ENCODE results near the gene ZNF622.
"Not testable (repeated sequence)": the region's sequence is repeated elsewhere in the genome, so short reads cannot be mapped to it uniquely, and the experiment has no call there.

ZNF622 gene

DNA sequence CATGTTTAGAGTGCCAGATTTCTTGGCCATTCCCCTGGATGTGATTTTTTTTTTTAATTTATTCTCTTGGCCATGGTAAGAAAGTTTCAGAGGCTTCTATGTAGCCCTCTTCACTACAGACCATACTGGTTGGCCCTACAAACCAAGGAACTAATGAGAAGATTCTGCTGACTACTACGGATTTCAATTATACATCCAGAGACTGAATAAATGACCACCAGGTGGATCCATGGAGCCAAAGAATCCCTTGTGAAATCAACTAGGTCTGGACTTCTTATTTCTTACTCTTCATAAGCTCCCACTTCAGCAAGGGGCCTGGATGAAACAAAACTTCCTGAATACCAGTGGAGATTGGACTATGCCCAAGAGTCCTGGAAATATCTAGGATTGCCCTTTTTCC, 27.6 kb downstream of the ZNF622 start:
- no peak overlapping the region for H2AFZ ChIP-seq (ENCODE audit: low read depth, low read length)
- H3K27me3 ChIP-seq (ENCODE audit: low read depth, low read length), result no peaks in the 10 kb centered on the region
- no peak for TF ChIP-seq CTCF (IDR thresholded peaks at IDR 0.05; ENCODE audit: low read depth, low read length)
- no peak for TF ChIP-seq EZH2phosphoT487 (IDR thresholded peaks at IDR 0.05; ENCODE audit: low read depth)

DNA sequence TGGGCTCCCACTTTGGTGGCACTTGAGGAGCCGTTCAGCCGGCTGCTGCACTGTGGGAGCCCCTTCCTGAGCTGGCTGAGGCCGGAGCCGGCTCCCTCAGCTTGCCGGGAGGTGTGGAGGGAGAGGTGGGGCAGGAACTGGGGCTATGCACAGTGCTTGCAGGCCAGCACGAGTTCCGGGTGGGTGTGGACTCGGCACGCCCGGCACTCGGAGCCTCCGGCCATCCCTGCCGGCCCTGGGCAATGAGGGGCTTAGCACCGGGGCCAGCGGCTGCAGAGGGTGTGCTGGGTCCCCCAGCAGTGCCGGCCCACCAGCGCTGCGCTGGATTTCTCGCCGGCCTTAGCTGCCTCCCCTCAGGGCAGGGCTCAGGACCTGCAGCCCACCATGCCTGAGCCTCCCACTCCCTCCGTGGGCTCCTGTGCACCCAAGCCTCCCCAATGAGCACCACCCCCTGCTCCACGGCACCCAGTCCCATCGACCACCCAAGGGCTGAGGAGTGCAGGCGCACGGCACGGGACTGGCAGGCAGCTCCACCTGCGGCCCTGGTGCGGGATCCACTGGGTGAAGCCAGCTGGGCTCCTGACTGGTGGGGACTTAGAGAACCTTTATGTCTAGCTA, 29.4 kb downstream of the ZNF622 start:
- not testable (repeated sequence) for H3K79me2 ChIP-seq (ENCODE audit: low read length); H2AFZ ChIP-seq (ENCODE audit: low read depth, low read length); H3K9ac ChIP-seq (ENCODE audit: low read length); H3K27ac ChIP-seq (ENCODE audit: low read length); H3K27me3 ChIP-seq (ENCODE audit: low read depth, low read length); H3K4me3 ChIP-seq (ENCODE audit: low read length); H3K4me1 ChIP-seq (ENCODE audit: low read length); H3K9me3 ChIP-seq (ENCODE audit: insufficient read depth, low read length); H3K4me2 ChIP-seq (ENCODE audit: low read length); H4K20me1 ChIP-seq (ENCODE audit: insufficient read depth, low read length); H3K36me3 ChIP-seq (replicated peaks; ENCODE audit: low read depth, low read length)

More for the DNA sequence above, 27.6 kb downstream of the ZNF622 start:
- Histone ChIP-seq H3K9ac (ENCODE audit: low read length) (no peak overlapping the region), H3K79me2 (ENCODE audit: low read length) (no peaks in the 10 kb centered on the region), H4K20me1 (ENCODE audit: insufficient read depth, low read length) (no peaks in the 10 kb centered on the region), H3K9me3 (ENCODE audit: insufficient read depth, low read length) (no peaks in the 10 kb centered on the region), H3K27ac (ENCODE audit: low read length) (no peak overlapping the region), H3K4me2 (ENCODE audit: low read length) (no peak overlapping the region), H3K36me3 (replicated peaks; ENCODE audit: low read depth, low read length) (no peaks in the 10 kb centered on the region), H3K4me3 (ENCODE audit: low read length) (no peak overlapping the region), H3K4me1 (ENCODE audit: low read length) (no peaks in the 10 kb centered on the region)

GRCh38 chr5:16431490-16431889, 34.1 kb downstream of the ZNF622 start:
- H3K36me3 ChIP-seq (replicated peaks; ENCODE audit: low read depth, low read length), result no peaks in the 10 kb centered on the region
- H3K4me3 ChIP-seq (ENCODE audit: low read length), result no peak overlapping the region
- no peaks in the 10 kb centered on the region for H4K20me1 ChIP-seq (ENCODE audit: insufficient read depth, low read length)
- no peak overlapping the region for H3K27ac ChIP-seq (ENCODE audit: low read length)
- no peak overlapping the region for H2AFZ ChIP-seq (ENCODE audit: low read depth, low read length)
- H3K4me1 ChIP-seq (ENCODE audit: low read length), result no peaks in the 10 kb centered on the region
- H3K79me2 ChIP-seq (ENCODE audit: low read length), result no peaks in the 10 kb centered on the region
- H3K9ac ChIP-seq (ENCODE audit: low read length), result no peak overlapping the region
- no peaks in the 10 kb centered on the region for H3K27me3 ChIP-seq (ENCODE audit: low read depth, low read length)
- H3K9me3 ChIP-seq (ENCODE audit: insufficient read depth, low read length), result no peaks in the 10 kb centered on the region
- no peak for TF ChIP-seq CTCF (IDR thresholded peaks at IDR 0.05; ENCODE audit: low read depth, low read length)
- no peak for TF ChIP-seq EZH2phosphoT487 (IDR thresholded peaks at IDR 0.05; ENCODE audit: low read depth)
- H3K4me2 ChIP-seq (ENCODE audit: low read length), result no peak overlapping the region

DNA sequence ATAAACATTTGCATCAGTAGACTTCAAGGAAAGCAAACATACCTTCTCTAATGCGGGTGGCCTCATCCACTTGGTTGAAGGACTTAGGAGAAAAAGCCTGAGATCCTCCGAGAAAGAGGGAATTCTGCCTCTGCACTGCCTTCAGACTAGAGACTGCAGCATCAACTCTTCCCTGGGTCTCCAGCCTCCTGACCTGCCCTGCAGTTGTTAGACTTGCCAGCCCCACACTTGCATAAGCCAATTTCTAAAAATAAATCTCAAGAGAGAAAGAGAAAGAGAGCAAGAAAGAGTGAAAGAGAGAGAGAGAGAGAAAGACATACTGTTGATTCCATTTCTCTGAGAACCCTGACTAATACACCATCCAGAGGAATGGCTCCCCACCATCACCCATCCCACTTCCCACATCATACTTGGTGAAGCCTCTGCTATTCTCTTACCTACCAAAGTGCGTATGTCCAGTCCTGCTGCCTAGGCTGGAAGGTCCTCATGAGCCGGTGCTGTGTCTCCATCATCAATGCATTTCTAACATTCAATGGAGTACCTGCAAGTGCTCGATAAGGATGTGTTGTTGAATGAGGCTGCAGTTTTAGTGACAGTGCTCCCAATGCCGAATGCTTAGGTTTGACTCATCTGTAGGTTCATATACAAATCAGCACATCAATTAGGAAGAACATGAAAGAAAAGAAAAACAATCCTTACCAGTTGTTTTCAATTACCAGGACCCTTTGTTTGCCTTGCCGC, 35.1 kb downstream of the ZNF622 start:
- H3K9ac ChIP-seq (ENCODE audit: low read length), result no peak overlapping the region
- no peaks in the 10 kb centered on the region for H3K9me3 ChIP-seq (ENCODE audit: insufficient read depth, low read length)
- H3K79me2 ChIP-seq (ENCODE audit: low read length), result no peaks in the 10 kb centered on the region
- no peaks in the 10 kb centered on the region for H3K4me1 ChIP-seq (ENCODE audit: low read length)
- H2AFZ ChIP-seq (ENCODE audit: low read depth, low read length), result no peak overlapping the region
- no peak overlapping the region for H3K27ac ChIP-seq (ENCODE audit: low read length)
- no peak for TF ChIP-seq CTCF (IDR thresholded peaks at IDR 0.05; ENCODE audit: low read depth, low read length)
- no peak for TF ChIP-seq EZH2phosphoT487 (IDR thresholded peaks at IDR 0.05; ENCODE audit: low read depth)
- H3K27me3 ChIP-seq (ENCODE audit: low read depth, low read length), result no peaks in the 10 kb centered on the region
- no peaks in the 10 kb centered on the region for H3K36me3 ChIP-seq (replicated peaks; ENCODE audit: low read depth, low read length)
- H4K20me1 ChIP-seq (ENCODE audit: insufficient read depth, low read length), result no peaks in the 10 kb centered on the region
- no peak overlapping the region for H3K4me2 ChIP-seq (ENCODE audit: low read length)
- no peak overlapping the region for H3K4me3 ChIP-seq (ENCODE audit: low read length)
